Activated CD4-positive, alpha-beta T cell treated with anti-CD3 and anti-CD28 coated beads for 24 hours (primary cell): ENCODE measurements around the gene P3R3URF.

Source experiments
- DNase-seq, 2 donors: peaks; one replicate each; pipeline ENCODE4 v3.0.0-alpha.2; 2020; ENCODE audit warnings: low read depth in 2 of 2

Gene P3R3URF

GRCh38 chr1:46193984-46194570 lies 17.8 kb upstream of the P3R3URF start:
- DNase-seq = no peak

- no peak for DNase-seq
Observed at GRCh38 chr1:46193285-46193684, 17.0 kb upstream of the P3R3URF start.

GRCh38 chr1:46192171-46192570 lies 15.9 kb upstream of the P3R3URF start:
- no peak for DNase-seq

GRCh38 chr1:46191033-46191701 lies 14.9 kb upstream of the P3R3URF start:
- no peak for DNase-seq

GRCh38 chr1:46190539-46190938 lies 14.3 kb upstream of the P3R3URF start:
- DNase-seq = no peak

GRCh38 chr1:46188295-46189030 lies 12.2 kb upstream of the P3R3URF start:
- no peak for DNase-seq

GRCh38 chr1:46187106-46187869 lies 11.0 kb upstream of the P3R3URF start:
- DNase-seq = no peak

GRCh38 chr1:46186076-46186475 lies 9.8 kb upstream of the P3R3URF start:
- no peak for DNase-seq

- DNase-seq = peak; percentile 40 to 47
Observed at GRCh38 chr1:46184920-46185658, 8.8 kb upstream of the P3R3URF start.

GRCh38 chr1:46183926-46184557 lies 7.8 kb upstream of the P3R3URF start:
- DNase-seq = no peak

GRCh38 chr1:46183079-46183847 lies 7.0 kb upstream of the P3R3URF start:
- no peak for DNase-seq

GRCh38 chr1:46181343-46182260 lies 5.3 kb upstream of the P3R3URF start:
- DNase-seq = no peak

GRCh38 chr1:46180082-46180616 lies 3.9 kb upstream of the P3R3URF start:
- DNase-seq = no peak

- DNase-seq = peak; percentile 48 to 55
Observed at GRCh38 chr1:46179138-46180081, 3.1 kb upstream of the P3R3URF start.

GRCh38 chr1:46175243-46175642 lies 1.0 kb downstream of the P3R3URF start:
- DNase-seq = no peak

- no peak for DNase-seq
Observed at GRCh38 chr1:46174448-46175231, 1.6 kb downstream of the P3R3URF start, which contains the start of gene TSPAN1. TSPAN1 (plus strand) TSS chr1:46175087; CDS start chr1:46181108, 6,021 bp downstream.

- no peak for DNase-seq
Observed at GRCh38 chr1:46173361-46173856, 2.9 kb downstream of the P3R3URF start.
